Inflammatory macrophage treated with lipopolysaccharide for 1 hour (primary cell): ENCODE measurements around the gene FAM72A.

Experiments used
- DNase-seq, 2 donors: peaks; one replicate each; pipeline ENCODE4 v3.0.0-alpha.2; 2020 to 2022

FAM72A gene

DNA sequence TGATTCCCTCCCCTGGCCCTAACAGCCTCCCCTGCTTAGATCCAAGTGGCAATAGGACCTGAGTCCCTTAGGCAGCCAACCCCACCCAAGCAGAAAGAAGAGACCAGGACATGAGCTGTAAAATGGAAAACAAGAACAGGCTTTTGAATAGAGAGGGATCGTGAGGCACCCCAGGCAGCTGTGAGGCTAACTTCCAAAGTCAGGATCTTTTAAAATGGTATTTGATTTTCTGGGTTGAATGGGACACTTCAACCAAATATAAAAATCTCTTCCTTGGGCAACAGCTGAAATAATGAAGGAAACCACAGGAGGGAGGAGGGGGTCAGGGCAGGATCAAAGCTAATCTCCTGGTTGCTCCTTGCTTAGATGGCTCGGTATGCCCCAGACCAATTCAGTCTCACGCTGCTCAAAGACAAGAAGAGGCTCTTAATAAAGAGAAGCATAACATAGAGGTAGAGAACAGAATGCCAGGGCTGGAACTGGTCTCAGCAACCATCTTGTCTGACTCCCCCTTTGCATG, 56.8 kb downstream of the FAM72A start:
- no peak for DNase-seq

DNA sequence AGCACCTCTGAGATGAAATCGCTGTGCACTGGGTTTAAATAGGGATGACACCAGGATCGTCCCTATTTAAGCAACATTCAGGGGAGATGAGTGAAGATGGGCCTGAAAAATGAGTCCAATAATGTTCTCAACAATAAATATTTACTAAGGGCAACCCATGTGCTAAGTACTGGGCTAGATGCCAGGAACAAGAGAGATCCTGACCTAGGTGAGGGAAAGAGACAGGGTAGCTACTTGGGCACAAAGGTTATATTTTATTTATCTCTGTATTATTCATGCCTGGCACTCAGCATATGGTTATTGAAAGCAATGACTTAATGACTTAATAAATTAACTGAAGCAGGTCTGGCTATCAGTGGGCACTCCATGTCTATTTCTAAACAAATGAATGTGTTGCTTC, 58.0 kb downstream of the FAM72A start:
- no peak for DNase-seq

DNA sequence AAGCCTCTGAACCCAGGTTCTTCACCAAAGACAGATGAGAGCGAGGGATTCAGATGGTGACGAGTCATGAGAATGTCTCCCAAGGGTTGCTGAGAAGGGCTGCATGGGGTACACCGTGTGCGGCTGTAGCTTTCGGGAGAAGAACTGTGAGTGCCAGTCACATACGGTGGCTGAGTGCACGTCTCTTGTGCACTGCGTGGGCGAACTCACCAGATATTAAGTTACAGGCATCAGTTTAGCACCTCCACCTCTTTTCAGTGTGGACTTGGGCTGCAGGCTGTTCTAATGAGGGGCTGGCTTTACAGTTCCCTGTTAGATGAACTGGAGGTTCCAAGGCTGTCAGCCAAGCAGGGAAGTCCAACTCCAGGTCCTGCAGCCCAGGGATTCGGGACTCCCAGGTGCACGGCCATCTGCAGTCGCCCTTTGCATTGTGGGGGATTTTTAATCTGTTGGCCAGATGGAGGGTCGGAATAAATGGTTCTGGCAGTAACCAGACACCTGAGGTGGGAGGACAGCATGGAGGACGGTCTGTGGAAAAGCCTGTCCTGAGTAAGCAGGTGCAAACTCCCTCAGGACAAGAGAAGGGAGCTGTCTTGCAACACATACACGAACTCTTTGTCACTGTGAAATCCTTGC, 59.0 kb downstream of the FAM72A start:
- no peak for DNase-seq

DNA sequence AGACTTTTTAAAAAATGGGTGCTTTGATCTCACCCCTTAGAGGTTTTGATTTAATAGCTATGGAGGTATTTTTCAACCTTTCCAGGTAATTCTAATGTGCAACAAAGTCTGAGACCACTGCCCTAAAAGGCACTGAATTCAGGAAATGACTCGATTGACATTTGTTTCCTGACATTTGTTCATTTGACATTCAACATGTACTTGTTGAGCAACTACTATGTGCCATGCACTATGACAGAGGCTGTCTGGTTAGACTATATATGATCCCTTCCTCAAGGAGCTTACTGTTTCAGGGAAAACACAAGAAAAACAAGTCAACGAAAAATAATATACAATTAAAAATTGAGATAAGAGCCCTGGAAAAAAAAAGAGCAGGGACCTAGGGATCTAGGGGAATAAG, 59.9 kb downstream of the FAM72A start:
- DNase-seq = no peak

DNA sequence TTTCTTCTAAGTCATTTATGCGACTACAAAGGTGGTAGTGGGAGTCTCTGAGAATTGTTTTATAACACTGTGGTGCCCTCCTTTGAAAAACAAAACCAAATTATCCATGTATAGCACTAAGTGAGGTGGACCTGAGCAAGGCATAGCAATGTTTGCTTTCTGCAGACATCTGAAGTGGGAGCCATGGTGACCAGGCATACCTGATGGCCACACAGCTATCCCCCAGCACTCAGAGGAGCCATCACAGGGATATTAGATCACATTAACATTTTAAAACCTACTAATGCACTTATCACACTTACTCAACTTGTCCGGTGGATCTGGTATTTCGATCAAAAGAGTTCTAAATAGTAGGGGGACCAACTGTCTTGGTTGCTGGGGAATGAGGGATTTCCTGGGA, 60.6 kb downstream of the FAM72A start:
- DNase-seq = no peak

DNA sequence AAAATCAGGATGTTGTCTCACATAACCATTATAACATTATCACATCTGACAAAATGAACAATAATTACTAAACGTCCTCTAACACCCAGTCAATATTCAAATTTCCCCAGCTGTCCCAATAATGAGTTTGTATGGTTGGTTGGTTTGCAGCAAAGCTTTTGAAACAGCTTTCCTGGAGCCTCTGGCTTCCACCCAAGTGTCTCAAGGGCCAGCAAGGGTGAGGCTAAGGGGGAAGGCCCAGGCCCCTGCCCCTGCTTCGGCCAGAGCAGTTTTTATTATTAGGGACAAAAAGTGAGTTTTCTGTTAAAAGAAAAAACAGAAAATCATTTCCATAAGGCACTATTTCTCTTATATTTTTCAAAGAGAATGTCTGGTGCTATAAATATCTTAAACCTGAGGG, 66.4 kb downstream of the FAM72A start:
- DNase-seq = no peak
